HL-60 (cell line): ENCODE measurements around the gene COL23A1.

Source experiments
- POLR2AphosphoS5 ChIP-seq: IDR thresholded peaks from 2 replicates; pipeline ENCODE4 v1.6.1; 2012; ENCODE audit warnings: low read depth
- SPI1 ChIP-seq: IDR thresholded peaks from 2 replicates; pipeline ENCODE4 v1.6.1; 2012; ENCODE audit warnings: low read depth, mild to moderate bottlenecking, borderline replicate concordance
- TF ChIP-seq, protein P1 (sequence below): IDR thresholded peaks from one replicate; pipeline ENCODE4 v1.5.1; 2011; ENCODE audit warnings: low read length, control low read depth, inconsistent platforms; ENCODE audit not compliant: insufficient read depth

DNA sequence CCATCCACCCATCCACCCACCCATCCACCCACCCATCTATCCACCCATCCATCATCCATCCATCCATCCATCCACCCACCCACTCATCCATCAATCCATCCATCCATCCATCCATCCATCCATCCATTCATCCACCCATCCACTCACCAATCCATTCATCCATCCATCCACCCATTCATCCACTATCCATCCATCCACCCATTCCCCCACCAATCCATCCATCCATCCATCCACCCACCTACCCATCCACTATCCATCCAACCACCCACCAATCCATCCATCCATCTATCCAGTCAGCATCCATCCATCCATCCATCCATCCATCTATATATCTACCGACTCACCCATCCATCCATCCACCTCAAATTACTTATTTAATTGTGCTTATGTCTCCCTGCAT, 320.7 kb downstream of the COL23A1 start:
- TF ChIP-seq, protein P1, sequence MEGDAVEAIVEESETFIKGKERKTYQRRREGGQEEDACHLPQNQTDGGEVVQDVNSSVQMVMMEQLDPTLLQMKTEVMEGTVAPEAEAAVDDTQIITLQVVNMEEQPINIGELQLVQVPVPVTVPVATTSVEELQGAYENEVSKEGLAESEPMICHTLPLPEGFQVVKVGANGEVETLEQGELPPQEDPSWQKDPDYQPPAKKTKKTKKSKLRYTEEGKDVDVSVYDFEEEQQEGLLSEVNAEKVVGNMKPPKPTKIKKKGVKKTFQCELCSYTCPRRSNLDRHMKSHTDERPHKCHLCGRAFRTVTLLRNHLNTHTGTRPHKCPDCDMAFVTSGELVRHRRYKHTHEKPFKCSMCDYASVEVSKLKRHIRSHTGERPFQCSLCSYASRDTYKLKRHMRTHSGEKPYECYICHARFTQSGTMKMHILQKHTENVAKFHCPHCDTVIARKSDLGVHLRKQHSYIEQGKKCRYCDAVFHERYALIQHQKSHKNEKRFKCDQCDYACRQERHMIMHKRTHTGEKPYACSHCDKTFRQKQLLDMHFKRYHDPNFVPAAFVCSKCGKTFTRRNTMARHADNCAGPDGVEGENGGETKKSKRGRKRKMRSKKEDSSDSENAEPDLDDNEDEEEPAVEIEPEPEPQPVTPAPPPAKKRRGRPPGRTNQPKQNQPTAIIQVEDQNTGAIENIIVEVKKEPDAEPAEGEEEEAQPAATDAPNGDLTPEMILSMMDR: no peak
- TF ChIP-seq POLR2AphosphoS5 (no peak), SPI1 (no peak)
